GM21529 (cell line): ENCODE measurements around the gene RAB5IF.

Experiments
- ATAC-seq: cut with Tn5 transposase; IDR thresholded peaks from one replicate; pipeline ENCODE4 v1.9.1; 2021; ENCODE audit not compliant: unreplicated experiment

The RAB5IF gene

DNA sequence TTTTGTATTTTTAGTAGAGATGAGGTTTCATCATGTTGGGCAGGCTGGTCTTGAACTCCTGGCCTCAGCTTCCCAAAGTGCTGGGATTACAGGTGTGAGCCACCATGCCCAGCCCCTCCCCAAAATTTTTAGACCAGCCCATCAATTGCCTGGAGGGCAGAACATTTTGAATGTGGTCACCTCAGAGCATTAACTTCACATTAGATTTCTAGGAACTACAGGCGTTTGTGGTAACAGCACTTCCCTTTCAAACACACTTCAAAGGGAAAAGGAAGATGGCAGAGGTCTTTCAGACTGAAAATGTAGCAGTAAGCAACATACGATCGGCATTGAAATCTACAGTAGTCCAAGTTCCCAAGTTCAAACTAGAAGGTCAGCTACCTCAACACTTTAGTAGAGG is 52.7 kb downstream of the RAB5IF start:
- no peak for ATAC-seq
